ENCODE results near the gene YES1.

GRCh38 chr18:840023-840408 is 28.0 kb upstream of the YES1 start:
- no peak for TF ChIP-seq ASH2L (IDR thresholded peaks at IDR 0.05; ENCODE audit: low read length)
- no peak for TF ChIP-seq USF2 (IDR thresholded peaks at IDR 0.05; ENCODE audit: low read length)
- TF ChIP-seq CTCF (IDR thresholded peaks at IDR 0.05; ENCODE audit: control extremely low read depth in 1 of 3, insufficient read depth in 1 of 3, low read depth in 1 of 3, low read length in 3 of 3): no peak
- no peak for TF ChIP-seq TCF12 (IDR thresholded peaks at IDR 0.05; ENCODE audit: low read depth, low read length)
- no peak for TF ChIP-seq POLR2A (IDR thresholded peaks at IDR 0.05; ENCODE audit: control extremely low read depth in 1 of 2, low read depth in 2 of 2, low read length in 2 of 2)
- no peak for TF ChIP-seq SP1 (IDR thresholded peaks at IDR 0.05; ENCODE audit: low read depth, low read length)
- no peak for TF ChIP-seq ATF2 (IDR thresholded peaks at IDR 0.05; ENCODE audit: low read length)
- TF ChIP-seq TEAD4 (IDR thresholded peaks at IDR 0.05; ENCODE audit: low read depth, low read length): no peak
- TF ChIP-seq SIX5 (IDR thresholded peaks at IDR 0.05; ENCODE audit: low read depth, low read length): no peak
- TF ChIP-seq SIRT6 (IDR thresholded peaks at IDR 0.05; ENCODE audit: low read length): no peak
- TF ChIP-seq EGR1 (IDR thresholded peaks at IDR 0.05; ENCODE audit: borderline replicate concordance, low read depth, low read length): no peak
- no peak for TF ChIP-seq EP300 (IDR thresholded peaks at IDR 0.05; ENCODE audit: borderline replicate concordance in 1 of 2, low read depth in 2 of 2, low read length in 2 of 2)
